T follicular helper cell (primary cell): ENCODE measurements around the gene ELMO1.

Source experiments
- DNase-seq: peaks from one replicate; pipeline ENCODE4 v3.0.0-alpha.2; 2020; ENCODE audit warnings: low read depth

The ELMO1 gene

GRCh38 chr7:36911788-36912187 lies 536.9 kb downstream of the ELMO1 start:
- DNase-seq: no peak

- DNase-seq: no peak
Measured at GRCh38 chr7:36910859-36911258, 537.8 kb downstream of the ELMO1 start.

- no peak for DNase-seq
Measured at GRCh38 chr7:36910401-36910800, 538.3 kb downstream of the ELMO1 start.

GRCh38 chr7:36906956-36907635 lies 541.6 kb downstream of the ELMO1 start:
- no peak for DNase-seq

- no peak for DNase-seq
Measured at GRCh38 chr7:36906448-36906847, 542.2 kb downstream of the ELMO1 start.

- DNase-seq: no peak
Measured at GRCh38 chr7:36905841-36906240, 542.8 kb downstream of the ELMO1 start.

- DNase-seq: no peak
Measured at GRCh38 chr7:36904802-36905201, 543.9 kb downstream of the ELMO1 start.

GRCh38 chr7:36904101-36904500 lies 544.6 kb downstream of the ELMO1 start:
- no peak for DNase-seq

GRCh38 chr7:36900988-36901710 lies 547.5 kb downstream of the ELMO1 start:
- DNase-seq: no peak

GRCh38 chr7:36898186-36898585 lies 550.5 kb downstream of the ELMO1 start:
- no peak for DNase-seq

- DNase-seq: no peak
Measured at GRCh38 chr7:36896956-36897590, 551.6 kb downstream of the ELMO1 start.

- no peak for DNase-seq
Measured at GRCh38 chr7:36896418-36896817, 552.2 kb downstream of the ELMO1 start.

GRCh38 chr7:36895192-36895591 lies 553.5 kb downstream of the ELMO1 start:
- DNase-seq: no peak

GRCh38 chr7:36894190-36894589 lies 554.5 kb downstream of the ELMO1 start:
- no peak for DNase-seq

GRCh38 chr7:36889182-36889581 lies 559.5 kb downstream of the ELMO1 start:
- DNase-seq: no peak

GRCh38 chr7:36887969-36888368 lies 560.7 kb downstream of the ELMO1 start:
- DNase-seq: no peak

- no peak for DNase-seq
Measured at GRCh38 chr7:36887233-36887632, 561.4 kb downstream of the ELMO1 start.

GRCh38 chr7:36884910-36885309 lies 563.8 kb downstream of the ELMO1 start:
- no peak for DNase-seq

GRCh38 chr7:36884351-36884750 lies 564.3 kb downstream of the ELMO1 start:
- no peak for DNase-seq

- no peak for DNase-seq
Measured at GRCh38 chr7:36881233-36881874, 567.3 kb downstream of the ELMO1 start.

GRCh38 chr7:36880108-36880507 lies 568.6 kb downstream of the ELMO1 start:
- no peak for DNase-seq

GRCh38 chr7:36879021-36879420 lies 569.6 kb downstream of the ELMO1 start:
- DNase-seq: no peak

GRCh38 chr7:36878288-36878687 lies 570.4 kb downstream of the ELMO1 start:
- DNase-seq: no peak
